Activated CD4-positive, alpha-beta memory T cell treated with anti-CD3 and anti-CD28 coated beads for 36 hours (primary cell): ENCODE data around the gene LMTK3. TPM values are rescaled to one million over a fixed set of nuclear protein-coding genes. Genes with fewer than 3 reads are reported as not detected.
"Not testable (repeated sequence)": the region's sequence is repeated elsewhere in the genome, so short reads cannot be mapped to it uniquely, and the experiment has no call there.

ENCODE experiments used
- CTCF ChIA-PET: fragments of 350-600 bp; sonication (Branson Sonifier 250); formaldehyde crosslinking; loops from one replicate; lab custom pipeline; 2021; ENCODE audit warnings: antibody characterized with exemption, inconsistent platforms; lab: Charles Lee
- POLR2A ChIA-PET: fragments of 350-600 bp; sonication (Branson Sonifier 250); formaldehyde crosslinking; loops from one replicate; lab custom pipeline; 2021; ENCODE audit warnings: antibody characterized with exemption; lab: Charles Lee
- DNase-seq: peaks from one replicate; pipeline ENCODE4 v3.0.0-alpha.2; 2020
- H3K27ac Mint-ChIP-seq: one replicate; pipeline ENCODE4 v1.8.0; 2021; ENCODE audit warnings: mixed read lengths
- H3K27me3 Mint-ChIP-seq: one replicate; pipeline ENCODE4 v1.8.0; 2021; ENCODE audit warnings: mixed read lengths
- H3K36me3 Mint-ChIP-seq: one replicate; pipeline ENCODE4 v1.8.0; 2021; ENCODE audit warnings: mixed read lengths
- H3K4me1 Mint-ChIP-seq: one replicate; pipeline ENCODE4 v1.8.0; 2021; ENCODE audit warnings: low read depth, mixed read lengths
- H3K4me3 Mint-ChIP-seq: one replicate; pipeline ENCODE4 v1.8.0; 2021; ENCODE audit warnings: mild to moderate bottlenecking, mixed read lengths
- H3K9me3 Mint-ChIP-seq: one replicate; pipeline ENCODE4 v1.8.0; 2021; ENCODE audit warnings: mixed read lengths
- intact Hi-C: fragments of 100-400 bp; cut with micrococcal nuclease; formaldehyde crosslinking; loops from one replicate; pipeline ENCODE4 v1.15.1; 2023
- total RNA-seq, 2 experiments: library from RNA; stranded (reverse); gene quantifications; one replicate each; pipeline ENCODE4 v1.2.3, GENCODE V29; 2021

Gene LMTK3
- total RNA-seq, 2 experiments from 2014 or later = 3.6 to 3.8 TPM

- ChIA-PET CTCF (interaction anchor here (0.9 to 2.0 kb wide), 2 partner anchors 33 to 46 kb away, joined by 3 to 9 read pairs; no protein-coding TSS in a partner anchor), POLR2A (no interaction called here)
- Mint-ChIP-seq H3K4me1 (no peaks in the 10 kb centered on the region), H3K9me3 (no peaks in the 10 kb centered on the region), H3K36me3 (no peaks in the 10 kb centered on the region), H3K27me3 (peaks cover 2% of the 10 kb centered on the region), H3K27ac (no peak within 1 kb of the TSS), H3K4me3 (no peak within 1 kb of the TSS)
- DNase-seq = no peak
- intact Hi-C loops = no loop called here
Observed at GRCh38 chr19:48551437-48552302, 40.0 kb upstream of the LMTK3 start, which contains the start of gene SULT2B1. Gene SULT2B1, plus strand, starts transcription at chr19:48552172. Its CDS starts 81 bp downstream, at chr19:48552253.

GRCh38 chr19:48549380-48549779, 37.7 kb upstream of the LMTK3 start:
- POLR2A ChIA-PET = no interaction called here

GRCh38 chr19:48548253-48548911, 36.7 kb upstream of the LMTK3 start:
- Mint-ChIP-seq H3K27me3 (peaks cover 2% of the 10 kb centered on the region), H3K27ac (no peak overlapping the region), H3K36me3 (no peaks in the 10 kb centered on the region), H3K4me1 (no peaks in the 10 kb centered on the region), H3K9me3 (no peaks in the 10 kb centered on the region), H3K4me3 (no peak overlapping the region)
- intact Hi-C loops = no loop called here
- ChIA-PET CTCF (no interaction called here), POLR2A (no interaction called here)
- DNase-seq = no peak

More at GRCh38 chr19:48549380-48549779, 37.7 kb upstream of the LMTK3 start:
- no peak for DNase-seq
- Mint-ChIP-seq H3K9me3 (no peaks in the 10 kb centered on the region), H3K4me3 (no peak overlapping the region), H3K4me1 (no peaks in the 10 kb centered on the region), H3K27ac (no peak overlapping the region), H3K36me3 (no peaks in the 10 kb centered on the region), H3K27me3 (peaks cover 2% of the 10 kb centered on the region)
- CTCF ChIA-PET = no interaction called here
- intact Hi-C loops = no loop called here

- Mint-ChIP-seq H3K4me1 (no peaks in the 10 kb centered on the region), H3K36me3 (no peaks in the 10 kb centered on the region), H3K4me3 (no peak overlapping the region), H3K27me3 (peaks cover 2% of the 10 kb centered on the region), H3K9me3 (no peaks in the 10 kb centered on the region), H3K27ac (no peak overlapping the region)
- ChIA-PET CTCF (no interaction called here), POLR2A (no interaction called here)
- DNase-seq = no peak
- intact Hi-C loops = no loop called here
Observed at GRCh38 chr19:48547722-48548121, 36.1 kb upstream of the LMTK3 start.

GRCh38 chr19:48544856-48545750, 33.5 kb upstream of the LMTK3 start:
- Mint-ChIP-seq H3K4me3 (no peak overlapping the region), H3K9me3 (no peaks in the 10 kb centered on the region), H3K36me3 (no peaks in the 10 kb centered on the region), H3K27me3 (no peaks in the 10 kb centered on the region), H3K27ac (no peak overlapping the region), H3K4me1 (no peaks in the 10 kb centered on the region)
- CTCF ChIA-PET = no interaction called here
- POLR2A ChIA-PET = no interaction called here
- intact Hi-C loops = no loop called here
- no peak for DNase-seq

- Mint-ChIP-seq H3K27ac (no peak overlapping the region), H3K9me3 (no peaks in the 10 kb centered on the region), H3K27me3 (no peaks in the 10 kb centered on the region), H3K4me1 (no peaks in the 10 kb centered on the region), H3K4me3 (no peak overlapping the region), H3K36me3 (no peaks in the 10 kb centered on the region)
- ChIA-PET CTCF (no interaction called here), POLR2A (no interaction called here)
- intact Hi-C loops = no loop called here
- no peak for DNase-seq
Observed at GRCh38 chr19:48543121-48543710, 31.6 kb upstream of the LMTK3 start.

GRCh38 chr19:48541813-48542212, 30.2 kb upstream of the LMTK3 start:
- no peak for DNase-seq
- H3K27me3 Mint-ChIP-seq = no peaks in the 10 kb centered on the region
- CTCF ChIA-PET = interaction anchor here (2.2 kb wide), 1 partner anchor 43 kb away, joined by 6 read pairs; no protein-coding TSS in a partner anchor
- H3K4me3 Mint-ChIP-seq = no peak overlapping the region
- H3K36me3 Mint-ChIP-seq = no peaks in the 10 kb centered on the region
- no peaks in the 10 kb centered on the region for H3K9me3 Mint-ChIP-seq
- no peak overlapping the region for H3K27ac Mint-ChIP-seq
- POLR2A ChIA-PET = interaction anchor here (0.6 kb wide), 1 partner anchor 755 kb away, joined by 3 read pairs; no protein-coding TSS in a partner anchor
- intact Hi-C loops = no loop called here
- no peaks in the 10 kb centered on the region for H3K4me1 Mint-ChIP-seq

- CTCF ChIA-PET = interaction anchor here (1.2 kb wide), 1 partner anchor 44 kb away, joined by 5 read pairs; no protein-coding TSS in a partner anchor
- no peaks in the 10 kb centered on the region for H3K36me3 Mint-ChIP-seq
- intact Hi-C loops = no loop called here
- H3K4me1 Mint-ChIP-seq = no peaks in the 10 kb centered on the region
- H3K9me3 Mint-ChIP-seq = no peaks in the 10 kb centered on the region
- no peak for DNase-seq
- H3K27me3 Mint-ChIP-seq = no peaks in the 10 kb centered on the region
- POLR2A ChIA-PET = no interaction called here
- H3K27ac Mint-ChIP-seq = no peak overlapping the region
- no peak overlapping the region for H3K4me3 Mint-ChIP-seq
Observed at GRCh38 chr19:48540110-48540509, 28.5 kb upstream of the LMTK3 start.

GRCh38 chr19:48539503-48540096, 28.0 kb upstream of the LMTK3 start:
- no peaks in the 10 kb centered on the region for H3K36me3 Mint-ChIP-seq
- no peak for DNase-seq
- no peak overlapping the region for H3K4me3 Mint-ChIP-seq
- H3K4me1 Mint-ChIP-seq = no peaks in the 10 kb centered on the region
- no peak overlapping the region for H3K27ac Mint-ChIP-seq
- H3K27me3 Mint-ChIP-seq = no peaks in the 10 kb centered on the region
- POLR2A ChIA-PET = no interaction called here
- CTCF ChIA-PET = interaction anchor here (1.2 kb wide), 1 partner anchor 45 kb away, joined by 5 read pairs; no protein-coding TSS in a partner anchor
- intact Hi-C loops = no loop called here
- no peaks in the 10 kb centered on the region for H3K9me3 Mint-ChIP-seq

GRCh38 chr19:48538057-48538456, 26.4 kb upstream of the LMTK3 start:
- H3K4me1 Mint-ChIP-seq, DNase-seq, POLR2A ChIA-PET, H3K36me3 Mint-ChIP-seq, H3K27me3 Mint-ChIP-seq, CTCF ChIA-PET, H3K27ac Mint-ChIP-seq, intact Hi-C loops, H3K4me3 Mint-ChIP-seq, H3K9me3 Mint-ChIP-seq: not testable (repeated sequence)

- ChIA-PET CTCF (no interaction called here), POLR2A (no interaction called here)
- no peak for DNase-seq
- intact Hi-C loops = no loop called here
- no peaks in the 10 kb centered on the region for H3K9me3 Mint-ChIP-seq
- no peak overlapping the region for H3K4me3 Mint-ChIP-seq
- no peaks in the 10 kb centered on the region for H3K27me3 Mint-ChIP-seq
- no peaks in the 10 kb centered on the region for H3K4me1 Mint-ChIP-seq
- H3K27ac Mint-ChIP-seq = no peak overlapping the region
- no peaks in the 10 kb centered on the region for H3K36me3 Mint-ChIP-seq
Observed at GRCh38 chr19:48537541-48537940, 25.9 kb upstream of the LMTK3 start.
